ENCODE measurements around the gene COL24A1. TPM values are rescaled to one million over a fixed set of nuclear protein-coding genes. Genes with fewer than 3 reads are reported as not detected.

COL24A1 gene
- total and polyA plus RNA-seq, 2 of the 8 experiments (the other 6 are each of a cell fraction or from before 2014, with no cell fraction given) = 0.23 to 1.1 TPM

- no peak for FAIRE-seq
- CTCF ChIA-PET (ENCODE audit: partially characterized antibody) = no interaction called here
Observed at GRCh38 chr1:85867189-85867588, 289.4 kb downstream of the COL24A1 start.

More at GRCh38 chr1:85867189-85867588, 289.4 kb downstream of the COL24A1 start:
- POLR2A ChIA-PET (ENCODE audit: partially characterized antibody) = interaction anchor here (1.2 kb wide), 1 partner anchor 28 kb away, joined by 3 read pairs; no protein-coding TSS in a partner anchor
- no peak overlapping the region for H2BK5ac ChIP-seq (ENCODE audit: low read depth, low read length)
- no peak overlapping the region for H3K23ac ChIP-seq (ENCODE audit: insufficient read length)
- no peaks in the 10 kb centered on the region for H3K9me3 ChIP-seq (ENCODE audit: insufficient read depth in 2 of 2, low read depth in 1 of 2, low read length in 1 of 2)
- no peak overlapping the region for H2AFZ ChIP-seq (ENCODE audit: low read length)
- no peak overlapping the region for H3K18ac ChIP-seq (ENCODE audit: extremely low read depth, low read length)
- no peaks in the 10 kb centered on the region for H3K27me3 ChIP-seq (replicated peaks in 1 of 4; ENCODE audit: control insufficient read depth in 3 of 4, extremely low read depth in 1 of 4, insufficient read depth in 3 of 4, low read length in 3 of 4)
- H3K79me1 ChIP-seq (ENCODE audit: low read depth, low read length) = no peaks in the 10 kb centered on the region
- H4K8ac ChIP-seq (ENCODE audit: extremely low read depth, insufficient read depth, low read length) = no peak overlapping the region
- no peak overlapping the region for H2BK15ac ChIP-seq (ENCODE audit: low read length)
- no peak overlapping the region for H3K27ac ChIP-seq (ENCODE audit: low read depth, low read length)
- H3K79me2 ChIP-seq (ENCODE audit: control insufficient read depth in 1 of 2, insufficient read depth in 2 of 2, low read length in 2 of 2) = no peaks in the 10 kb centered on the region
- no peaks in the 10 kb centered on the region for H3K4me1 ChIP-seq (replicated peaks in 1 of 4; ENCODE audit: control insufficient read depth in 3 of 4, insufficient read depth in 4 of 4, low read length in 3 of 4)
- no peak overlapping the region for H3K56ac ChIP-seq (replicated peaks; ENCODE audit: insufficient read length, low read depth, low read length)
- H4K20me1 ChIP-seq (replicated peaks in 1 of 2; ENCODE audit: control insufficient read depth in 1 of 2, insufficient read depth in 2 of 2, low read length in 2 of 2) = no peaks in the 10 kb centered on the region
- no peak overlapping the region for H4K5ac ChIP-seq (ENCODE audit: insufficient read length, low read depth, low read length)
- H2BK120ac ChIP-seq (replicated peaks; ENCODE audit: low read depth, low read length) = no peak overlapping the region
- H3K4me2 ChIP-seq (ENCODE audit: insufficient read depth in 1 of 2, low read depth in 2 of 2, low read length in 2 of 2) = no peak overlapping the region
- H3K23me2 ChIP-seq (ENCODE audit: low read depth, low read length) = no peaks in the 10 kb centered on the region
- H3K4ac ChIP-seq (replicated peaks; ENCODE audit: insufficient read length, low read depth, low read length) = no peak overlapping the region
- H3K36me3 ChIP-seq (ENCODE audit: control insufficient read depth in 2 of 4, insufficient read depth in 4 of 4, low read length in 3 of 4) = no peaks in the 10 kb centered on the region
- DNase-seq (ENCODE audit: low read depth in 1 of 2, low spot score in 2 of 2) = no peak
- no peak overlapping the region for H4K91ac ChIP-seq (replicated peaks; ENCODE audit: insufficient read length, low read length)
- no peak overlapping the region for H3K14ac ChIP-seq (ENCODE audit: insufficient read length)
- no peak overlapping the region for H2AK5ac ChIP-seq (ENCODE audit: low read depth, low read length)
- H2BK20ac ChIP-seq (ENCODE audit: low read length) = no peak overlapping the region
- no peak overlapping the region for H2BK12ac ChIP-seq (ENCODE audit: low read depth, low read length)
- H3K4me3 ChIP-seq (ENCODE audit: extremely low read depth in 1 of 4, insufficient read depth in 2 of 4, low read depth in 3 of 4, low read length in 4 of 4) = no peak overlapping the region
- TF ChIP-seq BCL11A (IDR thresholded peaks at IDR 0.05; ENCODE audit: low read depth in 2 of 2, low read length in 2 of 2) (no peak), CBX5 (IDR thresholded peaks at IDR 0.05; ENCODE audit: low read depth, low read length) (no peak), CHD2 (IDR thresholded peaks at IDR 0.05; ENCODE audit: low read length) (no peak), KDM1A (IDR thresholded peaks at IDR 0.05; ENCODE audit: borderline replicate concordance, low read length) (no peak)
- H3K9ac ChIP-seq (replicated peaks in 1 of 4; ENCODE audit: extremely low read depth in 1 of 4, low read depth in 3 of 4, low read length in 3 of 4) = no peak overlapping the region

Data from H1 (cell line).